ENCODE data around the gene PTPN9. TPM values are rescaled to one million over a fixed set of nuclear protein-coding genes. Genes with fewer than 3 reads are reported as not detected.
A peak's percentile ranks its signal among the peaks of the same experiment; 100 is the strongest.
"Not testable (repeated sequence)": the region's sequence is repeated elsewhere in the genome, so short reads cannot be mapped to it uniquely, and the experiment has no call there.

Gene PTPN9
- total RNA-seq, 1 donor from 2014 or later: 42.0 TPM

- Mint-ChIP-seq H3K27ac (ENCODE audit: unreplicated experiment) (peak overlapping the region; percentile 97), H3K9me3 (no peaks in the 10 kb centered on the region), H3K4me1 (peaks cover 31% of the 10 kb centered on the region), H3K4me3 (peak overlapping the region; percentile 96), H3K27me3 (ENCODE audit: low read depth) (peaks cover 6% of the 10 kb centered on the region), H3K36me3 (ENCODE audit: low read depth) (no peaks in the 10 kb centered on the region)
- TF ChIP-seq, protein P1, sequence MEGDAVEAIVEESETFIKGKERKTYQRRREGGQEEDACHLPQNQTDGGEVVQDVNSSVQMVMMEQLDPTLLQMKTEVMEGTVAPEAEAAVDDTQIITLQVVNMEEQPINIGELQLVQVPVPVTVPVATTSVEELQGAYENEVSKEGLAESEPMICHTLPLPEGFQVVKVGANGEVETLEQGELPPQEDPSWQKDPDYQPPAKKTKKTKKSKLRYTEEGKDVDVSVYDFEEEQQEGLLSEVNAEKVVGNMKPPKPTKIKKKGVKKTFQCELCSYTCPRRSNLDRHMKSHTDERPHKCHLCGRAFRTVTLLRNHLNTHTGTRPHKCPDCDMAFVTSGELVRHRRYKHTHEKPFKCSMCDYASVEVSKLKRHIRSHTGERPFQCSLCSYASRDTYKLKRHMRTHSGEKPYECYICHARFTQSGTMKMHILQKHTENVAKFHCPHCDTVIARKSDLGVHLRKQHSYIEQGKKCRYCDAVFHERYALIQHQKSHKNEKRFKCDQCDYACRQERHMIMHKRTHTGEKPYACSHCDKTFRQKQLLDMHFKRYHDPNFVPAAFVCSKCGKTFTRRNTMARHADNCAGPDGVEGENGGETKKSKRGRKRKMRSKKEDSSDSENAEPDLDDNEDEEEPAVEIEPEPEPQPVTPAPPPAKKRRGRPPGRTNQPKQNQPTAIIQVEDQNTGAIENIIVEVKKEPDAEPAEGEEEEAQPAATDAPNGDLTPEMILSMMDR (conservative IDR thresholded peaks at IDR 0.05): no peak
- peak; percentile 86 for DNase-seq (ENCODE audit: low read depth, low spot score)
Observed at GRCh38 chr15:75450307-75451201, 128.6 kb downstream of the PTPN9 start.

GRCh38 chr15:75449585-75450306, 129.4 kb downstream of the PTPN9 start:
- no peak overlapping the region for H3K27ac Mint-ChIP-seq (ENCODE audit: unreplicated experiment)
- TF ChIP-seq, protein P1 (conservative IDR thresholded peaks at IDR 0.05): no peak
- DNase-seq (ENCODE audit: low read depth, low spot score): no peak
- no peaks in the 10 kb centered on the region for H3K9me3 Mint-ChIP-seq
- peak overlapping the region; percentile 96 for H3K4me3 Mint-ChIP-seq
- peaks cover 6% of the 10 kb centered on the region for H3K27me3 Mint-ChIP-seq (ENCODE audit: low read depth)
- H3K4me1 Mint-ChIP-seq: peaks cover 31% of the 10 kb centered on the region
- H3K36me3 Mint-ChIP-seq (ENCODE audit: low read depth): no peaks in the 10 kb centered on the region

GRCh38 chr15:75448171-75448570, 130.9 kb downstream of the PTPN9 start:
- not testable (repeated sequence) for H3K27ac Mint-ChIP-seq (ENCODE audit: unreplicated experiment); H3K9me3 Mint-ChIP-seq; DNase-seq (ENCODE audit: low read depth, low spot score); H3K36me3 Mint-ChIP-seq (ENCODE audit: low read depth); H3K27me3 Mint-ChIP-seq (ENCODE audit: low read depth)
- Mint-ChIP-seq H3K4me3 (peak overlapping the region; percentile 69), H3K4me1 (peaks cover 21% of the 10 kb centered on the region)

- H3K9me3 Mint-ChIP-seq: no peaks in the 10 kb centered on the region
- no peak overlapping the region for H3K27ac Mint-ChIP-seq (ENCODE audit: unreplicated experiment)
- peak overlapping the region; percentile 54 for H3K4me3 Mint-ChIP-seq
- no peaks in the 10 kb centered on the region for H3K27me3 Mint-ChIP-seq (ENCODE audit: low read depth)
- no peaks in the 10 kb centered on the region for H3K36me3 Mint-ChIP-seq (ENCODE audit: low read depth)
- H3K4me1 Mint-ChIP-seq: peaks cover 12% of the 10 kb centered on the region
- DNase-seq (ENCODE audit: low read depth, low spot score): no peak
- TF ChIP-seq, protein P1 (conservative IDR thresholded peaks at IDR 0.05): no peak
Observed at GRCh38 chr15:75446151-75446550, 133.0 kb downstream of the PTPN9 start.

GRCh38 chr15:75445324-75445723, 133.8 kb downstream of the PTPN9 start:
- not testable (repeated sequence) for H3K27me3 Mint-ChIP-seq (ENCODE audit: low read depth); H3K27ac Mint-ChIP-seq (ENCODE audit: unreplicated experiment); H3K36me3 Mint-ChIP-seq (ENCODE audit: low read depth); H3K4me1 Mint-ChIP-seq; H3K4me3 Mint-ChIP-seq; DNase-seq (ENCODE audit: low read depth, low spot score); H3K9me3 Mint-ChIP-seq

GRCh38 chr15:75443972-75444453, 135.1 kb downstream of the PTPN9 start:
- not testable (repeated sequence) for DNase-seq (ENCODE audit: low read depth, low spot score); H3K9me3 Mint-ChIP-seq; H3K4me1 Mint-ChIP-seq; H3K4me3 Mint-ChIP-seq; H3K27ac Mint-ChIP-seq (ENCODE audit: unreplicated experiment); H3K27me3 Mint-ChIP-seq (ENCODE audit: low read depth); H3K36me3 Mint-ChIP-seq (ENCODE audit: low read depth)

Measured in neural crest cell (in vitro differentiated cells).